ENCODE data around the gene LPP.

LPP gene

DNA sequence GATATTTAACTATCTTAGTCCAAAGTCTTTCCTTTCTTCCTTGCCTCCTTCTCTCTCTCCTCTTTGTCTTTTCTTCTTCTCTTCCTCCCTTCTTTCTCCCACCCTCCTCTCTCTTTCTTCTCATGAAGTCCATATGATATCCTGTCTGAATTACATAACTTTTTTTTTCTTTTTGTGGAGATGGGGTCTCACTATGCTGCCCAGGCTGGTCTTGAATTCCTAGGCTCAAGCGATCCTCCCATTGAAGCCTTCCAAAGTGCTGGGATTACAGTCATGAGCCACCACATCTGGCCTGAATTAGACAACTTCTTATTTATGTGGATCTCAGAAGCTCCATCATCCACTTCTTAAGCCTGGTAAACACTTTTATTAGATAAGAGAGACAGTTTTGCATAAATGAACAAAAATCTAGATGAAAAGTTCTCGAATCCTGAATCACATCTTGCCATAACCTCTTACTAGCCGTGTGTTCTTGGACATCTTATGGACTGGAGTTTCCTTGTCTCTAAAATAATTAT lies 206.5 kb downstream of the LPP start:
- DNase-seq (ENCODE audit: low read depth in 2 of 2) = no peak

- no peak for DNase-seq (ENCODE audit: low read depth in 2 of 2)
Observed at GRCh38 chr3:188361888-188362287, 207.9 kb downstream of the LPP start.

DNA sequence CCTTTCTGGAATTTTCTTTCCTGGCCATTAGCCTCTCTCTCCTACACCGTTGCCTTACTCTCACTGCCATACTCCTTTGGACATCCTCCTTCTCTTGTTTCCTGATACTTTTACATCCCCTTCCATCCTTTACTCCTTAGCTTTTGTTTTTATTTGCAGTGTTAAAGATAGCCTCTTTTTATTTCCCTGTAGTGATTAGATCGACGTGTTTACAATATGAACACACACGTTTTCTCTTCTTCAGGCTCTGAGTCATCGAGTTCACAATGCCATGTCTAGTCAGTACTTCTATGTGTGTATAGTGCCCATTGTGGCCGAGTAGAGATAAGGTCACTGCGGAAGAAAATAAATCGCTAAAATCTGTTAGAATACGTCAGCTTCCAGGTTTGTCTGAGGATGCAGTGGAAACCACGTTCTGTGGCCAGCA lies 208.5 kb downstream of the LPP start:
- no peak for DNase-seq (ENCODE audit: low read depth in 2 of 2)

- no peak for DNase-seq (ENCODE audit: low read depth in 2 of 2)
Observed at GRCh38 chr3:188365184-188365583, 211.2 kb downstream of the LPP start.

DNA sequence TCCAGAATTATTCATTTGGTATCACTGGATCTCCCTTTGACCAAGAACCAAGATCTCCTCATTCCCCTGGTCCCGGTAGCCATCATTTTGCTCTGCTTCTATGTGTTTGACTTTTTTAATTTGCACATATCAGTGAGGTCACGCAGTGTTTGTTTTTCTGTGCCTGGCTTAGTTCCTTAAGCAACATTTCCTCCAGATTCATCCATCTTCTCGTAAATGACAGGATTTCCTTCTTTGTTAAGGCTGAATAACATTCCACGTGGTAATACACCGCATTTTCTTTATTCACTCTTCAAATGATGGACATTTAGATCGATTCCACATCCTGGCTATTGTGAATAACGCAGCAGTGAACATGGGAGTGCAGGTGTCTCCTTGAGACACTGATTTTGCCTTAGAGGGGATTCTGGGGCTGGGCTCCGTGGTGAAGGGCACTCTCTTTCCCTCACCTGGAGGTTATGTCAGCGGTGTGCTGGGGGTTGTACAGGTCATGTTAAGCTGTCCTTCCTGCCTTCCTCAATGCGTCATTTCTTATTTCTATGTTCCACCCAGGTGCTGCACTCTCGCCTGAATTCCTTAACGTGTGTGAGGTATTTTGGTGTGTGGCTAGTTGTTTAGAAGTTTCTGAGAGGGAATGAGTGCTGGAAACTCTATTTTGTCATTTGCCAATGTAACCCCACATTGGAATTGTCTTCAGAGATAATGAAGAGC lies 212.2 kb downstream of the LPP start:
- no peak for DNase-seq (ENCODE audit: low read depth in 2 of 2)

DNA sequence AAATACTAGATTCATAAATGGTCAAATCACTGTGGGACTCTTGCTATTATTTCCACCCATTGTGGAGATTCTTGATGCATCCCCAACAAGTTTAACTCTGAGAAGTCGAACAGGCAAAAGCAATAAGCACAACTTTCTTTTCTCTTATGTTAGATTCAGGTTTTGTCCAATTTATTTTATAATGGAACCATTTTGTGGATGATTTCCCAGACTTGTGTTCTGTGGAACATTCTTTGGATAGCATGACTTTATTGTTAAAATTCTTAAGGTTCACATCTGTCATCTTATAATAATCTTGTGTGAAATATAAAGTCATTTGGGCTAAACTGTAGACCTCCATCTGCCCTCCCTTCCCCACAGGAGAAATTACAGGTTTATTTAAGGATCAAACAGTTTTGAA lies 213.7 kb downstream of the LPP start:
- DNase-seq (ENCODE audit: low read depth in 2 of 2) = no peak

- DNase-seq (ENCODE audit: low read depth in 2 of 2) = no peak
Observed at GRCh38 chr3:188369526-188369925, 215.6 kb downstream of the LPP start.

- DNase-seq (ENCODE audit: low read depth in 2 of 2) = no peak
Observed at GRCh38 chr3:188370081-188370830, 216.3 kb downstream of the LPP start.

DNA sequence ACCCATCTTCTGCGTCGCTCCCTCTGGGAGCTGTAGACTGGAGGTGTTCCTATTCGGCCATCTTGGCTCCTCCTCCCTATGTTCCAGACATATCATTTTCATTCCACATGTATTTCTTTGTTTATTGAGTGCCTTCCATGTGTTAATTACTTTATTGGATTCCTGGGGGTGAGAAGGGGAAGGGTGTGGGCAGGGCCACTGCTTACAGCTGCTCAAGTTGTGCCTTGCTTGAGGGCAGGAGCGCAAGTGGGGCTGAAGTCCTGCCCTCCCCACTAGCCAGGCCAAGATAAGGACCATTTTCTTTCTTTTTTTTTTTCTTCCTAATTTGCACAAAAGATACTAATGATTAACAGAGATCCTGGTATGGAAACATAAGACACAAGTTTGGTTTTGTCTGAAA lies 224.8 kb downstream of the LPP start:
- no peak for DNase-seq (ENCODE audit: low read depth in 2 of 2)

DNA sequence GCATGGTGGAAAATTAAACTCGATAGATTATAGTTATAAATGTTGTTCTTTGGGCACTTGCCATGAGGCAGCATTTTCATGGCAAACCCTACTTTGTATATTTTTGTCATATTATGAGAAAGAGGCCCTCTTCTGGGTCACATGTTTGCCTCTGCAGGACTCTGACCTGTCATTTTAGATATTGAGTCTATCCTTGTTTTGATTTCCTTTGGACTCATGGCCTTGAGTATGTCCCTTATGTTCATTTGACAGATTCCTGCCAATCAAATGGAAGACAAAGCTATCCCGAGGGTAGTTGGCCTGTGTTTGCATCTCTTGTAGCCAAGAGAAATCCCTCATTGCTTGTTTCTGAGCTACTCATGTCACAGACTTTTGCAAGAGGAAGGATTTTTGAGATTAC lies 226.3 kb downstream of the LPP start:
- no peak for DNase-seq (ENCODE audit: low read depth in 2 of 2)

DNA sequence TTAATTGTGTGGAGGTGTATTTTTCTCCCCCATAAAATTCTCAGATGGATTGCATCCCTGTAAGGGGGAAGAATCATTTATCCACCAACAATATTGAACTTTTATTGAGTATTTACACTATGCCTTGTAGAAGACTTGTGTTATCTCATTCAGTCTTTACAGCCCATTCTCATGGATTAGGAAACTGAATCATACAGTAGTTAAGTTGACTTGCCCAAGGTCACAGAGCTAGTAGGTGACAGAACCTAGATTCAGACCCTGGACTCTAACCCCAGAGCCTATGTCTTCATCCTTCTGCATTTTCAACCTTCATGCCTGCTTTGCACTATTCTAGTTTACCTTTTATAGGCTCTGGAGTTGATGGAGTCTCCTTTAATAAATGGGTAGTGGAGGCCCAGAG lies 226.8 kb downstream of the LPP start:
- DNase-seq (ENCODE audit: low read depth in 2 of 2) = no peak

DNA sequence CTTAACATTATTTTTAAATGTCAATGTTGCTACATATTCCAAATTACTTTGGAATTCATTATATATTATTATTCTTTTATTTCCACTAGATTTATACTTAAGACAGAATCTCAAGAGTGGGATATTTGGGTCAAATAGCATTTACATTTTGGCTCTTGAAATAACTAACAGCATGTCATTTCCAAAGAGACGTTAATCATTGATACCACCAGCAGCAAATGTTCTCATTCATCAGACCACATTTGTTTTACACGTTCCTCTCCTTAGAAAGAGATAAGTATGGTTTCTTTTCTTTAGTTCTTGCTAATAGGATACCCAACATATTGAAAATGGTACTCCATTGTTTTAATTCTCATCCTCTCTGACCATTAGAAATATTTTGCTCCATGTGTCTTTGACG lies 229.8 kb downstream of the LPP start:
- DNase-seq (ENCODE audit: low read depth in 2 of 2) = no peak

GRCh38 chr3:188385295-188385694 lies 231.3 kb downstream of the LPP start:
- DNase-seq (ENCODE audit: low read depth in 2 of 2) = no peak

DNA sequence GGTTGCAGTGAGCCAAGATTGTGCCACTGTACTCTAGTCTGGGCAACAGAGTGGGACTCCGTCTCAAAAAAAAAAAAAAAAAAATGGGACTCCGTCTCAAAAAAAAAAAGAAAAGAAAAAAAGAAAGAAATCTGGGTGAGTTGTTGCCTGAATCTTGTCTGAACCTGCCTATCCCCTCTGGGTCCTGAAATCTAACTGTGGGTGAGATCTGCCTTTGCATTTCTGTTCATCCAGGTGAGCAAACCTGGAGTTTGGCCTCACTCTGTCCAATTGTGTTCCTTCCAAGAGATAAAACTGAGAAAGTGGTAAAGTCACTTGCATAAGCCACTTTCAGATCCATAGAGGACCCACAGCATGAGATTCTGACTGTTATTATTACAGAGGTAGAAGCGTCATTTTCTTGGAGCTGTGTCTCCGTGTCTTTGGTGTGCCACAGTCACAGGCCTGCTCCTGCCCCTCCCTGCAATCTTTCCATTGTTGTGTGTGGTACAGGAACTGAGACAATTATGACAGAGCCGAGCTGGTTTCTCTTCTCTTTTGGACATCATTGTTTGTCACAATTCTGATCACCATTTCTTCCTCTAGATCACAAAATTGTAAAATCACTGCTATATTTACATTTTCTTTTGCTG lies 235.9 kb downstream of the LPP start:
- DNase-seq (ENCODE audit: low read depth in 2 of 2) = peak; percentile 22 to 32

GRCh38 chr3:188390343-188390718 lies 236.4 kb downstream of the LPP start:
- DNase-seq (ENCODE audit: low read depth in 2 of 2) = no peak

- DNase-seq (ENCODE audit: low read depth in 2 of 2) = no peak
Observed at GRCh38 chr3:188390775-188391443, 237.0 kb downstream of the LPP start.

DNA sequence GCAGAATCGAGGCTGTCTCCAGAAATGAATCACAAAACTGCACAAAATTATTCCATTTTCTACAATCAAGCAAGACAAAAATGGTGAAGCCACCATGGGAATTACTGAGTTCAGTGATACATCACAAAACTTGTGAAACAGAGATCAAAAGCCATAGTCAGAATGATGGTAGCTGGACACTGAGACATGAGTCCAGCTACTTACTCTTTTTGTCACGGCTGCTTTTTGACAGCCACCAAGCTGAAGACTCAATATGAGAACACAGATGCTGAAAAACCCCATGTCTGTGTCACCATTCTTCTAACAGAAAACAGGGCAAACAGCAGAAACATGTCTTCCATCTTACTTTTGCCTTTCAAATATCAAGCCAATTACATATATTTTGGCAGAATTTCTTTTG lies 237.6 kb downstream of the LPP start:
- no peak for DNase-seq (ENCODE audit: low read depth in 2 of 2)

DNA sequence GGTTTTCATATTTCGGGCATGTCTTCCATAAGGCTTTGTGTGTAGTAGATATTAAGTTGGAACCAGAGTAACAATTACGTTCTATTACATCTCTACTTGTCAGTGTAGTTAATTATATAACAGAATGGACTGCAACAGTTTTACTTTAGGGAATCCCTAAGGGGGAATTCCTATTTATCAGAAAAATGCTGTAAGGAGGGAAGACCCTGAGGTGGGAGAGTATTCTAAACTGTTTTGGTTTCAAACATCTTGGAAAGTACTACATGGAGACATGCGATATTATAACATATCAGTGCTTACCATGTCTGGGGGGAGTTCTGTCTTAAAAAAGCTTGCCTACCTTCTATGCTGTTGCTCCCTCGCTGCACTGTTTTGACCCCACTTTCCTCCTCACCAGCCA lies 238.1 kb downstream of the LPP start:
- DNase-seq (ENCODE audit: low read depth in 2 of 2) = no peak

DNA sequence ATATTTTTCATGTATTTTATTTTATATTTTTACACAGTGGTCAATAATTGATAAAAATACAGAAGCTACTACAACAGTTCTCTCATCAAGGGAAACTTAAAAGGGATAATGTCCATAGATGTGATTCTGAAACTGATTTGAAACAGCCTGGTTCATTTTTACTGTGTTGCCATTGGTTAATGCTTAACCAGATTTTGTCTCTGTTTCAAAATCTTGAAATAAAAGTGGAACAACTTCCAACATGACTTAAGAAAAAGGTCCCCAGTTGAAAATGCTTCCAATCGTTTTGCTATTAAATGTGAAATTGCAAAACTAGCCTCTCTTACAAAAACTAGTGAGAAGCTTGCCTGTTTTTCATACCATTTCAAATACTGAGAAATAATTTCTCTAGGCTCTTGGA lies 240.7 kb downstream of the LPP start:
- no peak for DNase-seq (ENCODE audit: low read depth in 2 of 2)

GRCh38 chr3:188396251-188396650 lies 242.3 kb downstream of the LPP start:
- no peak for DNase-seq (ENCODE audit: low read depth in 2 of 2)

DNA sequence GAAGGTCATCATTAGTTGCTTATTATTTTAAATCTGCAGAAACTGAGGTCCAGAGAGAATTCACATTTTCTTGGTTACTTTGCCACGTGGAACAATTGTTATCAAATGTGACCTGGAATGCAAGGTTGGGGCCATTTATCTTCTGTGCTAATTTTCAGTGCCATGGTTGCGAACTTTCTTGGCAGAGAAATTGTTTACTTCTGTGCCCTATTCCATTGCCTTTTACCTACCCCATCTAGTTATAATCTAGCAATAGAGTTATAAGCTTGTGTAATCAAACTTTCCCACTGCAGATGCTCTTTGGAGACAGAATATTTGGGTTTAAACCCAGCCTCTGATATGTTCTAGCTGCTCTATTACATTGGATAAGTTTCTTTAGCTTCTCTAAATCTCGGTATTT lies 242.9 kb downstream of the LPP start:
- DNase-seq (ENCODE audit: low read depth in 2 of 2) = no peak

Measured in stimulated activated CD4-positive, alpha-beta T cell treated with anti-CD3 and anti-CD28 coated beads, Interleukin-4, amount 100 ng/mL, for 48 hours (primary cell).